OCI-LY7 (cell line): ENCODE measurements around the gene PSMD2. TPM values are rescaled to one million over a fixed set of nuclear protein-coding genes. Genes with fewer than 3 reads are reported as not detected.

Source experiments
- BruUV-seq: library from RNA; stranded (reverse); fragments of 400-500 nt; replicated peaks from 2 replicates; lab custom pipeline; 2021; lab: Mats Ljungman, UMichigan
- CTCF ChIA-PET: fragments of 300-600 bp; sonication (Branson Sonifier 250); formaldehyde crosslinking; loops from one replicate; lab custom pipeline; 2022; ENCODE audit warnings: antibody characterized with exemption; ENCODE audit not compliant: unreplicated experiment; lab: Charles Lee
- POLR2A ChIA-PET: fragments of 300-600 bp; sonication (Branson Sonifier 250); formaldehyde crosslinking; loops from one replicate; lab custom pipeline; 2022; ENCODE audit warnings: antibody characterized with exemption; lab: Charles Lee
- DNase-seq: peaks from one replicate; pipeline ENCODE4 v3.0.0-alpha.2; 2015; ENCODE audit warnings: low spot score
- H2AFZ ChIP-seq: fragments of 200-600 bp; sonication (generic), shearing (Covaris generic); 2 replicates; pipeline ENCODE4 v1.6.1; 2014; ENCODE audit warnings: mild to moderate bottlenecking, antibody characterized with exemption, low read length, moderate library complexity
- H3K27ac ChIP-seq: fragments of 200-600 bp; sonication (generic); 2 replicates; pipeline ENCODE4 v1.5.1; 2014; ENCODE audit warnings: mixed run types, low read depth, mild to moderate bottlenecking, moderate library complexity, low read length, inconsistent platforms; ENCODE audit not compliant: poor library complexity, severe bottlenecking
- H3K36me3 ChIP-seq: fragments of 200-600 bp; sonication (generic); 2 replicates; pipeline ENCODE4 v1.6.1; 2014; ENCODE audit warnings: mild to moderate bottlenecking, antibody characterized with exemption, low read length, moderate library complexity, mixed read lengths; ENCODE audit not compliant: insufficient read depth
- H3K4me1 ChIP-seq: fragments of 200-600 bp; sonication (generic); 2 replicates; pipeline ENCODE4 v1.5.1; 2014; ENCODE audit warnings: mild to moderate bottlenecking, low read length; ENCODE audit not compliant: insufficient read depth, poor library complexity, severe bottlenecking
- H3K4me2 ChIP-seq: fragments of 200-600 bp; sonication (generic); 2 replicates; pipeline ENCODE4 v1.6.1; 2014; ENCODE audit warnings: mild to moderate bottlenecking, low read length
- H3K4me3 ChIP-seq: fragments of 200-600 bp; sonication (generic); 2 replicates; pipeline ENCODE4 v1.5.1; 2014; ENCODE audit warnings: mild to moderate bottlenecking, low read depth, low read length; ENCODE audit not compliant: poor library complexity, severe bottlenecking
- H3K79me2 ChIP-seq: fragments of 200-600 bp; sonication (generic); 2 replicates; pipeline ENCODE4 v1.6.1; 2016; ENCODE audit warnings: low read depth, mild to moderate bottlenecking, low read length, moderate library complexity, mixed read lengths; ENCODE audit not compliant: insufficient read depth
- H3K9me2 ChIP-seq: fragments of 200-600 bp; sonication (generic); 2 replicates; pipeline ENCODE4 v1.6.1; 2016; ENCODE audit warnings: mild to moderate bottlenecking, low read length, mixed read lengths; ENCODE audit not compliant: insufficient read depth
- H3K9me3 ChIP-seq: fragments of 200-600 bp; sonication (generic); 2 replicates; pipeline ENCODE4 v1.6.1; 2014; ENCODE audit warnings: mild to moderate bottlenecking, mixed run types, low read length, mixed read lengths
- H4K20me1 ChIP-seq: fragments of 200-600 bp; sonication (generic); 2 replicates; pipeline ENCODE4 v1.6.1; 2014; ENCODE audit warnings: mild to moderate bottlenecking, antibody characterized with exemption, low read length, moderate library complexity, mixed read lengths; ENCODE audit not compliant: insufficient read depth
- EZH2phosphoT487 ChIP-seq: fragments of 200-600 bp; sonication (generic); IDR thresholded peaks from 2 replicates; pipeline ENCODE4 v1.6.1; 2018; ENCODE audit warnings: low read depth, borderline replicate concordance, mild to moderate bottlenecking, mixed run types, antibody characterized with exemption, low read length, moderate library complexity, mixed read lengths
- intact Hi-C: fragments of 100-400 bp; cut with micrococcal nuclease; formaldehyde crosslinking; loops from one replicate; pipeline ENCODE4 v1.10.0; 2022; ENCODE audit not compliant: unreplicated experiment
- total RNA-seq, 2 experiments: library from RNA; depleted of rRNA in 1 of 2; stranded (reverse); fragments of >200 nt in 1 of 2; shearing (Covaris generic) in 1 of 2; gene quantifications; 2 replicates each; pipeline ENCODE4 v1.2.3, GENCODE V29; 2014 to 2022
- TF ChIP-seq, protein P1 (sequence below): fragments of 200-600 bp; sonication (generic); conservative IDR thresholded peaks from 2 replicates; pipeline ENCODE4 v1.5.1; 2014; ENCODE audit warnings: mild to moderate bottlenecking, antibody characterized with exemption, low read length, moderate library complexity, mixed read lengths

The PSMD2 gene
- total RNA-seq, 2 experiments from 2014 or later, result 158 to 219 TPM

DNA sequence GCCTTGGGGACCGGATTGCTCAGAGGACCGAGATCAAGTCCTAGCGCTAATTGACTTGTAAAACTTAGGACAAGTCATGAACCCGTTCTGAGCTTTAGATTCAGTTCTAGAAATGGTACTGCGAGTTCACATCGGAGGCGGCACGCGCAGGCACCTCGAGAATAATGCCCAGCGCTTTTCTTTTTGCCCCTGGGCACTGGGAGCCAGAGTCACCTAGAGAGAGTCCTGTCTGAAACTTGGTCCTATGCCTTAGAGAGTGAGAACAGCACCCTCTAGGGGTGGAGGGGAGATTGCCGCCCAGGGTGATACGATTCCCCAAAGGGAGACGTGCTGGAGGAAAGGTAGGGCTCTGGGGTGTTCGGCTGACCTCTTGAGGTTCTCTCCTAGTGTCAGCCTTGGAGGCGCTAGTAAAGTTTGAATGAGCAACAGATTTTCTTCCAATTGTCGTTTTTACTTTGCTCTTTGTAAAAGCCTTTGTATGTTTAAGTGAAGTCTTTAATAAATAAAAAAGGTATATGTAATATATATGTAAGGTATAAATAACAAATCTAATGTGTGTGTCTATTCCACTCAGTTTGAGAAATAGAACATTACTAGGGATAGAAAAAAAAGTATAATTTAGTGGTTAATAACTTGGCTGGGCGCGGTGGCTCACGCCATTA is 48.7 kb upstream of the PSMD2 start:
- peak overlapping the region; percentile 98 for H2AFZ ChIP-seq
- intact Hi-C loops, result loop anchor here (1.0 to 5.0 kb wide), 3 partner anchors 37 to 355 kb away; no protein-coding TSS in a partner anchor
- CTCF ChIA-PET, result interaction anchor here (0.8 to 1.4 kb wide), 2 partner anchors 90 to 354 kb away, joined by 3 read pairs; no protein-coding TSS in a partner anchor
- H4K20me1 ChIP-seq, result peaks cover 4% of the 10 kb centered on the region; the same call in 1 of the 2 replicates
- H3K9me2 ChIP-seq, result no peaks in the 10 kb centered on the region
- H3K9me3 ChIP-seq, result no peaks in the 10 kb centered on the region
- TF ChIP-seq, protein P1, sequence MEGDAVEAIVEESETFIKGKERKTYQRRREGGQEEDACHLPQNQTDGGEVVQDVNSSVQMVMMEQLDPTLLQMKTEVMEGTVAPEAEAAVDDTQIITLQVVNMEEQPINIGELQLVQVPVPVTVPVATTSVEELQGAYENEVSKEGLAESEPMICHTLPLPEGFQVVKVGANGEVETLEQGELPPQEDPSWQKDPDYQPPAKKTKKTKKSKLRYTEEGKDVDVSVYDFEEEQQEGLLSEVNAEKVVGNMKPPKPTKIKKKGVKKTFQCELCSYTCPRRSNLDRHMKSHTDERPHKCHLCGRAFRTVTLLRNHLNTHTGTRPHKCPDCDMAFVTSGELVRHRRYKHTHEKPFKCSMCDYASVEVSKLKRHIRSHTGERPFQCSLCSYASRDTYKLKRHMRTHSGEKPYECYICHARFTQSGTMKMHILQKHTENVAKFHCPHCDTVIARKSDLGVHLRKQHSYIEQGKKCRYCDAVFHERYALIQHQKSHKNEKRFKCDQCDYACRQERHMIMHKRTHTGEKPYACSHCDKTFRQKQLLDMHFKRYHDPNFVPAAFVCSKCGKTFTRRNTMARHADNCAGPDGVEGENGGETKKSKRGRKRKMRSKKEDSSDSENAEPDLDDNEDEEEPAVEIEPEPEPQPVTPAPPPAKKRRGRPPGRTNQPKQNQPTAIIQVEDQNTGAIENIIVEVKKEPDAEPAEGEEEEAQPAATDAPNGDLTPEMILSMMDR, result peak; percentile 96
- no peak for TF ChIP-seq EZH2phosphoT487
- H3K4me3 ChIP-seq, result peak overlapping the region; percentile 81
- H3K27ac ChIP-seq, result peak overlapping the region; percentile 83
- peak; percentile 94 for DNase-seq
- H3K4me1 ChIP-seq, result peaks cover 8% of the 10 kb centered on the region
- H3K4me2 ChIP-seq, result peak overlapping the region; percentile 82
- H3K36me3 ChIP-seq, result peaks cover 4% of the 10 kb centered on the region; the same call in 1 of the 2 replicates
- H3K79me2 ChIP-seq, result peaks cover 13% of the 10 kb centered on the region
- POLR2A ChIA-PET, result interaction anchor here (0.8 kb wide), 1 partner anchor 66 kb away, joined by 3 read pairs; no protein-coding TSS in a partner anchor
- BruUV-seq, result no TSS peak

DNA sequence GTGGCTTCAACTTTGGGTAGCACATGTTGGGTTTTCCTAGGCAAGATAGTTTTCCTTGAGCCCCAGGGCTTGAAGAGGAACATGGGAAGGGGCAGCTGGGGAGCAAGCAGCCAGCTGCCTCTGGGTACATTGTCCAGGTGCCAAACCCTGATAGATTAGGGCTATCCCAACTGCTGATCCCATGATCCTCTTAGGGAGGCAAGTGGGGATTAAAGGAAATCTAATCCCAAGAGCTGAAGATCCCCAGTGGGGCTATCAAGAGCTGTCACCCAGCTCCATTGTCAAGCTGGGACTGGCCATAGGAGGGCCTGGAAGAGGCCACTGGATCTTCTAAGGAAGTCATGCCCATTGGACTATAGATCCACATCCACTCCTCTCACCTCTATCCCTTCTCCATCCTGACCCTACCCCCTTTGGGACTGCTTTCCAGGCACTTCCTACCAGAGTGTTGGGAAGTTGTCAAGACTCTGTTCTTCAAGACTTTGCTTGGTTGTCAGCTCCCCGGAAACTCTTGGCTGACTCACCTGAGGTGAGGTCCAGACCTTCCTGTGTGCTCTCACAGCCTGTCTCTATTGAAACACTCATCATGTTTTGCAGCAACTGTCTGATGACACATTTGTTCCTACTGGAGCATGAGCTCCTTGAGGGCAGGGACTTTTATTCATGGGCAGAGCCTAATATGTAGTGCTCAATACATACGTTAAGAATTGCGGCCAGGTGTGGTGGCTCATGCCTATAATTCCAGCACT is 43.6 kb upstream of the PSMD2 start:
- Histone ChIP-seq H3K4me2 (no peak overlapping the region), H3K9me2 (no peaks in the 10 kb centered on the region), H3K4me1 (peaks cover 3% of the 10 kb centered on the region), H3K79me2 (no peaks in the 10 kb centered on the region; the same call in 1 of the 2 replicates), H3K9me3 (no peaks in the 10 kb centered on the region), H2AFZ (no peak overlapping the region), H3K36me3 (no peaks in the 10 kb centered on the region), H3K27ac (no peak overlapping the region), H4K20me1 (no peaks in the 10 kb centered on the region), H3K4me3 (no peak overlapping the region)
- intact Hi-C loops, result no loop called here
- ChIA-PET POLR2A (interaction anchor here (0.5 to 1.1 kb wide), 5 partner anchors 23 to 539 kb away, joined by 3 to 5 read pairs (median 3); no protein-coding TSS in a partner anchor), CTCF (no interaction called here)
- no peak for DNase-seq
- BruUV-seq, result no TSS peak
- TF ChIP-seq, protein P1, result no peak
- no peak for TF ChIP-seq EZH2phosphoT487
